Dendritic cell treated with granulocyte-macrophage colony-stimulating factor and Interleukin-4, amounts not matched to agents 40 ng/mL and 50 ng/mL, for 4 days (primary cell): ENCODE measurements around the gene SPDYC.

Experiments
- H3K27ac Mint-ChIP-seq: one replicate; pipeline ENCODE4 v1.8.0; 2022; ENCODE audit warnings: mild to moderate bottlenecking, mixed read lengths
- H3K27me3 Mint-ChIP-seq: one replicate; pipeline ENCODE4 v1.8.0; 2022; ENCODE audit warnings: mild to moderate bottlenecking, mixed read lengths
- H3K36me3 Mint-ChIP-seq: one replicate; pipeline ENCODE4 v1.8.0; 2022; ENCODE audit warnings: low read depth, mixed read lengths
- H3K4me1 Mint-ChIP-seq: one replicate; pipeline ENCODE4 v1.8.0; 2022; ENCODE audit warnings: low read depth, mixed read lengths
- H3K4me3 Mint-ChIP-seq: one replicate; pipeline ENCODE4 v1.8.0; 2022; ENCODE audit warnings: mild to moderate bottlenecking, moderate library complexity, mixed read lengths
- H3K9me3 Mint-ChIP-seq: one replicate; pipeline ENCODE4 v1.8.0; 2022; ENCODE audit warnings: mixed read lengths
- intact Hi-C: fragments of 100-400 bp; cut with micrococcal nuclease; formaldehyde crosslinking; loops from one replicate; pipeline ENCODE4 v1.15.0; 2022

The SPDYC gene

GRCh38 chr11:65211293-65212105, 41.5 kb downstream of the SPDYC start:
- H3K4me3 Mint-ChIP-seq: no peak overlapping the region
- H3K27me3 Mint-ChIP-seq: peaks cover 5% of the 10 kb centered on the region
- intact Hi-C loops: no loop called here
- H3K9me3 Mint-ChIP-seq: peaks cover 6% of the 10 kb centered on the region
- peaks cover 40% of the 10 kb centered on the region for H3K4me1 Mint-ChIP-seq
- H3K27ac Mint-ChIP-seq: no peak overlapping the region
- H3K36me3 Mint-ChIP-seq: peaks cover 58% of the 10 kb centered on the region

- intact Hi-C loops: no loop called here
- Mint-ChIP-seq H3K9me3 (peaks cover 6% of the 10 kb centered on the region), H3K27me3 (peaks cover 5% of the 10 kb centered on the region), H3K36me3 (peaks cover 50% of the 10 kb centered on the region), H3K4me3 (no peak overlapping the region), H3K4me1 (peaks cover 40% of the 10 kb centered on the region), H3K27ac (no peak overlapping the region)
These were observed 42.3 kb downstream of the SPDYC start for GRCh38 chr11:65212226-65212801.

- no peak overlapping the region for H3K27ac Mint-ChIP-seq
- H3K9me3 Mint-ChIP-seq: peaks cover 6% of the 10 kb centered on the region
- peaks cover 30% of the 10 kb centered on the region for H3K4me1 Mint-ChIP-seq
- H3K27me3 Mint-ChIP-seq: peaks cover 5% of the 10 kb centered on the region
- intact Hi-C loops: no loop called here
- H3K4me3 Mint-ChIP-seq: no peak overlapping the region
- peaks cover 38% of the 10 kb centered on the region for H3K36me3 Mint-ChIP-seq
These were observed 43.5 kb downstream of the SPDYC start for GRCh38 chr11:65213322-65214211.

GRCh38 chr11:65214212-65214845, 44.3 kb downstream of the SPDYC start:
- H3K9me3 Mint-ChIP-seq: peaks cover 6% of the 10 kb centered on the region
- peaks cover 26% of the 10 kb centered on the region for H3K4me1 Mint-ChIP-seq
- intact Hi-C loops: no loop called here
- H3K27ac Mint-ChIP-seq: no peak overlapping the region
- peaks cover 7% of the 10 kb centered on the region for H3K27me3 Mint-ChIP-seq
- H3K4me3 Mint-ChIP-seq: no peak overlapping the region
- H3K36me3 Mint-ChIP-seq: peaks cover 30% of the 10 kb centered on the region

- H3K4me3 Mint-ChIP-seq: no peak overlapping the region
- intact Hi-C loops: no loop called here
These were observed 45.5 kb downstream of the SPDYC start for GRCh38 chr11:65215441-65216076.

GRCh38 chr11:65216830-65217229, 46.8 kb downstream of the SPDYC start:
- Mint-ChIP-seq H3K9me3 (peaks cover 6% of the 10 kb centered on the region), H3K27me3 (peaks cover 10% of the 10 kb centered on the region), H3K36me3 (peaks cover 5% of the 10 kb centered on the region), H3K4me3 (no peak overlapping the region), H3K4me1 (peaks cover 36% of the 10 kb centered on the region), H3K27ac (no peak overlapping the region)
- intact Hi-C loops: no loop called here

More at GRCh38 chr11:65215441-65216076, 45.5 kb downstream of the SPDYC start:
- H3K27ac Mint-ChIP-seq: no peak overlapping the region
- peaks cover 10% of the 10 kb centered on the region for H3K27me3 Mint-ChIP-seq
- H3K4me1 Mint-ChIP-seq: peaks cover 36% of the 10 kb centered on the region
- H3K36me3 Mint-ChIP-seq: peaks cover 18% of the 10 kb centered on the region
- H3K9me3 Mint-ChIP-seq: peaks cover 6% of the 10 kb centered on the region

- H3K27me3 Mint-ChIP-seq: peaks cover 10% of the 10 kb centered on the region
- H3K4me3 Mint-ChIP-seq: no peak overlapping the region
- no peaks in the 10 kb centered on the region for H3K36me3 Mint-ChIP-seq
- peaks cover 41% of the 10 kb centered on the region for H3K4me1 Mint-ChIP-seq
- H3K9me3 Mint-ChIP-seq: peaks cover 6% of the 10 kb centered on the region
- H3K27ac Mint-ChIP-seq: no peak overlapping the region
- intact Hi-C loops: no loop called here
These were observed 47.7 kb downstream of the SPDYC start for GRCh38 chr11:65217441-65218423.

- Mint-ChIP-seq H3K4me3 (no peak overlapping the region), H3K27ac (no peak overlapping the region), H3K9me3 (peaks cover 6% of the 10 kb centered on the region), H3K27me3 (peaks cover 8% of the 10 kb centered on the region), H3K4me1 (peaks cover 40% of the 10 kb centered on the region), H3K36me3 (no peaks in the 10 kb centered on the region)
- intact Hi-C loops: no loop called here
These were observed 48.4 kb downstream of the SPDYC start for GRCh38 chr11:65218446-65218845.

- Mint-ChIP-seq H3K36me3 (no peaks in the 10 kb centered on the region), H3K4me3 (no peak overlapping the region)
These were observed 49.8 kb downstream of the SPDYC start for GRCh38 chr11:65219930-65220213.

GRCh38 chr11:65221026-65221425, 51.0 kb downstream of the SPDYC start:
- Mint-ChIP-seq H3K9me3 (peaks cover 1% of the 10 kb centered on the region), H3K4me1 (peaks cover 46% of the 10 kb centered on the region), H3K36me3 (no peaks in the 10 kb centered on the region), H3K27ac (no peak overlapping the region), H3K27me3 (peaks cover 7% of the 10 kb centered on the region), H3K4me3 (no peak overlapping the region)
- intact Hi-C loops: no loop called here

More at GRCh38 chr11:65219930-65220213, 49.8 kb downstream of the SPDYC start:
- Mint-ChIP-seq H3K27me3 (peaks cover 9% of the 10 kb centered on the region), H3K27ac (no peak overlapping the region), H3K9me3 (peaks cover 6% of the 10 kb centered on the region), H3K4me1 (peaks cover 41% of the 10 kb centered on the region)
- intact Hi-C loops: no loop called here
